ENCODE measurements around the gene CCSER1.

The CCSER1 gene

GRCh38 chr4:90190525-90190924 is 63.3 kb downstream of the CCSER1 start:
- DNase-seq (ENCODE audit: low read depth in 2 of 2): no peak

- no peak for DNase-seq (ENCODE audit: low read depth in 2 of 2)
These were observed 71.1 kb downstream of the CCSER1 start for GRCh38 chr4:90198086-90198847.

GRCh38 chr4:90207887-90208454 is 80.8 kb downstream of the CCSER1 start:
- DNase-seq (ENCODE audit: low read depth in 2 of 2): no peak

GRCh38 chr4:90209922-90210321 is 82.7 kb downstream of the CCSER1 start:
- no peak for DNase-seq (ENCODE audit: low read depth in 2 of 2)

GRCh38 chr4:90211174-90211573 is 84.0 kb downstream of the CCSER1 start:
- DNase-seq (ENCODE audit: low read depth in 2 of 2): no peak

GRCh38 chr4:90215286-90215685 is 88.1 kb downstream of the CCSER1 start:
- no peak for DNase-seq (ENCODE audit: low read depth in 2 of 2)

GRCh38 chr4:90219822-90220221 is 92.6 kb downstream of the CCSER1 start:
- no peak for DNase-seq (ENCODE audit: low read depth in 2 of 2)

GRCh38 chr4:90220459-90220858 is 93.3 kb downstream of the CCSER1 start:
- DNase-seq (ENCODE audit: low read depth in 2 of 2): no peak

- no peak for DNase-seq (ENCODE audit: low read depth in 2 of 2)
These were observed 99.5 kb downstream of the CCSER1 start for GRCh38 chr4:90226734-90227133.

GRCh38 chr4:90227177-90227576 is 100.0 kb downstream of the CCSER1 start:
- no peak for DNase-seq (ENCODE audit: low read depth in 2 of 2)

GRCh38 chr4:90234916-90235547 is 107.8 kb downstream of the CCSER1 start:
- DNase-seq (ENCODE audit: low read depth in 2 of 2): no peak

GRCh38 chr4:90237751-90238530 is 110.7 kb downstream of the CCSER1 start:
- DNase-seq (ENCODE audit: low read depth in 2 of 2): no peak

GRCh38 chr4:90240333-90240732 is 113.1 kb downstream of the CCSER1 start:
- DNase-seq (ENCODE audit: low read depth in 2 of 2): no peak

GRCh38 chr4:90241008-90241407 is 113.8 kb downstream of the CCSER1 start:
- no peak for DNase-seq (ENCODE audit: low read depth in 2 of 2)

- no peak for DNase-seq (ENCODE audit: low read depth in 2 of 2)
These were observed 118.6 kb downstream of the CCSER1 start for GRCh38 chr4:90245837-90246236.

- DNase-seq (ENCODE audit: low read depth in 2 of 2): no peak
These were observed 119.6 kb downstream of the CCSER1 start for GRCh38 chr4:90246816-90247215.

- no peak for DNase-seq (ENCODE audit: low read depth in 2 of 2)
These were observed 127.2 kb downstream of the CCSER1 start for GRCh38 chr4:90254357-90254756.

GRCh38 chr4:90274175-90274574 is 147.0 kb downstream of the CCSER1 start:
- no peak for DNase-seq (ENCODE audit: low read depth in 2 of 2)

- DNase-seq (ENCODE audit: low read depth in 2 of 2): no peak
These were observed 153.8 kb downstream of the CCSER1 start for GRCh38 chr4:90280954-90281353.

- DNase-seq (ENCODE audit: low read depth in 2 of 2): no peak
These were observed 154.6 kb downstream of the CCSER1 start for GRCh38 chr4:90281541-90282355.

- DNase-seq (ENCODE audit: low read depth in 2 of 2): no peak
These were observed 163.2 kb downstream of the CCSER1 start for GRCh38 chr4:90290345-90290744.

- DNase-seq (ENCODE audit: low read depth in 2 of 2): no peak
These were observed 165.2 kb downstream of the CCSER1 start for GRCh38 chr4:90292438-90292837.

All from stimulated activated CD8-positive, alpha-beta memory T cell treated with anti-CD3 and anti-CD28 coated beads, Interleukin-7, amount 100 ng/mL, for 1 hour (primary cell).